Stimulated activated naive CD4-positive, alpha-beta T cell treated with Interleukin-2 at 50 U/mL for 16 hours (primary cell): ENCODE results near the gene AMIGO3.
A peak's percentile ranks its signal among the peaks of the same experiment; 100 is the strongest.
"Not testable (repeated sequence)": the region's sequence is repeated elsewhere in the genome, so short reads cannot be mapped to it uniquely, and the experiment has no call there.

ENCODE experiments used
- DNase-seq: peaks from one replicate; lab custom pipeline; 2025; lab: John Stamatoyannopoulos, UW

AMIGO3 gene

GRCh38 chr3:49709852-49710251 lies 9.6 kb downstream of the AMIGO3 start:
- no peak for DNase-seq

- no peak for DNase-seq
Measured at GRCh38 chr3:49707113-49707480, 12.4 kb downstream of the AMIGO3 start.

DNA sequence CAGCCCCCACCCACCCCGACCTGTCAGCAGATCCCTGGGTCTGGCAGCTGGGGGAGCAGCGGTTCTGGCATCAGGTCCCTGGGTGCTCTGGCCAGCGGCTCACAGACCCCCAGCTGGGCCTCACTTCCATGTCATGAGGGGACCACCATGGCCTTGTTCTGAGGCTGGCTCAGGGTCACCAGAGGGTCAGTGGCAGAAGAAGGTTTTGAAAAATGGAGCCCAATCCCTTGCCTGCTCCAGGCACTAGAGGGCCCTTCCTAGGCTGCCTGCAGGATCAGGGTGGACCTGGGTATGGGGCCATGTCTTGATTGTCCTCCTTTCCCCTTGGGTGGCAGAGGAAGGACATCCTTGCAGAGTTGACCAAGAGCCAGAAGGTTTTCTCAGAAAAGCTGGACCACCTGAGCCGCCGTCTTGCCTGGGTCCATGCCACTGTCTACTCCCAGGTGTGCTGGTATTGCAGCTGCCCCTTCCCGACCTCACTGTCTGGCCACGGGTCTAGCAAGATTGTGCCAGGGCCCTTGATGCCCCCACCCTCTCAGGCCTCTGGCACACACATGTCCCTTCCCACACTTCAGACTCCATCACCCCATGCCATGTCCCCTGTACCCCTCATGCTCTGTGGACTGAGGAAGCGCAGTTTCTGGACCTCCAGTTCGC lies 12.9 kb downstream of the AMIGO3 start:
- DNase-seq: no peak

DNA sequence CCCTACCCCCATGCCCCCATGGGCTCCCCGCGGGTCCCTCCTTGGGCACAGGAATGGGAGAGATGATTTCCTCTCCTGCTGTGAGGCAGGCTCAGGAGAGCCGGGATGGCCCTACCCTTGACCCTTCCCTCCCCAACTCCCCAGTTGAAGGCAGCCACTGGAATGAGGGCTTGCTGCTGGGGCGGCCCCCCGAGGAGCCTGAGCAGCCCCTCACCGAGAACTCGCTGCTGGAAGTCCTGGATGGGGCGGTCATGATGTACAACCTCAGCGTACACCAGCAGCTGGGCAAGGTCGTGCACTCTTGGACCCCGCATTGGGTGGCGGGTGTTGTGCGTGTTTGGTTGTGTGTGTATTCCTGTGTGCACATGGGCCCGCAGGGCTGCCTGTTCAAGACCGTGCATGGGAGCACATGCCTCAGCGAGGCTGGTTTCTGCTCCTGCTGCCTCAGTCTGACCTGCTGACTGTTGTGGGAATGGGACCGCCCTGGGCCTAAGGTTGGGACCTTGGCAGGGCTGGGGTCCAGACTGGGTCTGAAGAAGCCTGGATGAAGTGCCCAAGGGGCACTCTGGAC lies 14.0 kb downstream of the AMIGO3 start:
- DNase-seq: no peak

DNA sequence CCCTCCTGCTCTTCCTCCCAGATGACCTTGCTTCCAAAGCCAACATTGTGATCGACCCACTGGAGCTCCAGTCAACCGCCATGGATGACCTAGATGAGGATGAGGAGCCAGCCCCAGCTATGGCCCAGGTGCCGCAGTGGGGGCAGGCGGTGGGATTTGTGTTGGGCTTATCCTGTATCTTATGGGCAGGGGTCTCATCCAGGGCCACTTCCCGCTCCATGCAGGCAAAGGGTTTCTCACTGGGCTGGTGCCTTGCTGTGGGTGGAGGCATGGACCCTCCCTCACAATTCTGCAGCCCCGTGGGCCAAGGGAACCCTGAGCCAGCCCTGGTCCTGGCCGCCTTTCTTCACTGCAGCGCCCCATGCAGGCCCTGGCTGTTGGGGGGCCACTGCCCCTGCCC lies 14.9 kb downstream of the AMIGO3 start:
- DNase-seq: no peak

- DNase-seq: no peak
Measured at GRCh38 chr3:49703956-49704355, 15.5 kb downstream of the AMIGO3 start.

- peak; percentile 52 for DNase-seq
Measured at GRCh38 chr3:49703443-49703927, 16.0 kb downstream of the AMIGO3 start.

- no peak for DNase-seq
Measured at GRCh38 chr3:49702672-49703071, 16.8 kb downstream of the AMIGO3 start.

DNA sequence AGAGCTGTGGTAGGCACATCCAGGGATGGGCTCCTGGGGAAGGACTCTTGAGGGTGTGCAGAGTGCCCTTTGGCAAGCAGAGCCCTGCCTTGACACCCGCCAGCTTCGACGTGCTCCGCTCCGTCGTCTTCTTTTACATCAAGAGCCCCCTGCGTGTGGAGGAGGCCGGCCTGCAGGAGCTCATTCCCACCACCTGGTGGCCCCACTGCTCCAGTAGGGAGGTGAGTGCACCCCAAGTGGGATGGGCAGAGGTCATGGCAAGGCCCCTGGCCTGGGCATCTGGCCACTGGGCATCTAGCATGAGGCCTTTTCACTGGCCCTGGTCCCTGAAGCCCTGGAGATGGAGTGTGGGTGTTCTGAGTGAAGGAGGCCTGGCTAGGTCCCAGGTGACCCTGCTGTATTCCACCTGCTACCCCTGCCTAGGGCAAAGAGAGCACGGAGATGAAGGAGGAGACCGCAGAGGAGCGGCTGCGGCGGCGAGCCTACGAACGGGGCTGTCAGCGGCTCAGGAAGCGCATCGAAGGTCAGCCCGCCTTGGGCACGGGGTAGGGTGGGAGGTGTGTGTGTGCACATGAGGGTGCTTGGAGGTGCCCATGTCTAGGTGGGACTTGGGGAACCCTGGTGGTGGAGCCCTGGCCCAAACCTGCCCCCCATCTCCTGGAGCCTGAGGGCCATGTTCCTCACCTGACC lies 18.0 kb downstream of the AMIGO3 start:
- no peak for DNase-seq

DNA sequence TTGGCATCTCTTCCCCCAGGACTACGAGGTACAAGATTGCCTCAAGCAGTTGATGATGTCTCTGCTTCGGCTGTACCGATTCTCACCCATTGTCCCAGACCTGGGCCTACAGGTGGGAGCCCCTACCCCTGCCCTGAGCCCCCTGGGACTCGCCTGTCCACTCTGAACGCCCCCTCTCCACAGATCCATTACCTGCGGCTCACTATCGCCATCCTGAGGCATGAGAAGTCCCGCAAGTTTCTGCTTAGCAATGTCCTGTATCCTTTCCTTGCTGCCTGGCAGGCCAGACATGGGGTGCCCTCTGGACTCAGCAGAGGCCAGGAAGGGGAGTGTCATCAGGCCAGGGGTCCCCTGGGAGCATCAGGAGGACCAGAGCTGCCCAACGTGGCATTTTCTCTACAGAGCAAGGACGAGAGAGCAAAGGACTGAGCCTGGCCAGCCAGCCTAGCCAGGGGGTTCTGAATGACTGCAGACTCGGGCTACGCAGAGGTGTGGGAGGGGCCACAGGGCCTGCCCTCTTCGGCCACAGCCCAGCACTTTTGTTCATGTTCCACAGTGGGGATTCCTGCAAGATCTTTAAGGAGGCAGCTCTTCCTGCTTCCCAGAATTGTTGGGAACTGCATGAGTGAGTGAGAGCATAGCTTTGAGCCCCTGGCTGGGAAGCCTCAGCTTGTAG lies 18.9 kb downstream of the AMIGO3 start:
- DNase-seq: no peak

- no peak for DNase-seq
Measured at GRCh38 chr3:49700014-49700413, 19.5 kb downstream of the AMIGO3 start.

- DNase-seq: no peak
Measured at GRCh38 chr3:49699281-49699979, 20.1 kb downstream of the AMIGO3 start.

GRCh38 chr3:49695350-49696015 lies 24.0 kb downstream of the AMIGO3 start:
- not testable (repeated sequence) for DNase-seq

GRCh38 chr3:49694409-49695070 lies 24.9 kb downstream of the AMIGO3 start:
- DNase-seq: not testable (repeated sequence)

DNA sequence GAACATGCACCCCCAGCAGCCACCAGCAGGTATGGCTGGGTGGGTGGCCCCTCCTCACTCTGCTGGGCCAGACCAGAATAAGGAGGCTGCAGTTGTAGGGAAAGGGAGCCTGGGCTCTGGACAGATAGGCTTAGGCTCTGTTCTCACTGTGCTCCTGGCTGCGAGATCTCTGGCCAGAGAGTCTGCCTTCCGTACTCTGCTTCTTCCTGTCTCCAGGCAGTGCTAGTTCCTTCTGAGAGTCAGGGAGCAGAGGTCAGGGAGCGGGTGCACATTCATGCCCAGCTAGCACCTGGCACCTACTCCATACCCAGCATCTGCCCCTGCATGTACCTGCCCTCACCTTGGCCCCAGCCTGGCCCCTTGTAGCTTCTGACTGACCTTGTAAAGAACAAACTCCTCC lies 28.0 kb downstream of the AMIGO3 start:
- DNase-seq: not testable (repeated sequence)

- not testable (repeated sequence) for DNase-seq
Measured at GRCh38 chr3:49690856-49691255, 28.6 kb downstream of the AMIGO3 start.

DNA sequence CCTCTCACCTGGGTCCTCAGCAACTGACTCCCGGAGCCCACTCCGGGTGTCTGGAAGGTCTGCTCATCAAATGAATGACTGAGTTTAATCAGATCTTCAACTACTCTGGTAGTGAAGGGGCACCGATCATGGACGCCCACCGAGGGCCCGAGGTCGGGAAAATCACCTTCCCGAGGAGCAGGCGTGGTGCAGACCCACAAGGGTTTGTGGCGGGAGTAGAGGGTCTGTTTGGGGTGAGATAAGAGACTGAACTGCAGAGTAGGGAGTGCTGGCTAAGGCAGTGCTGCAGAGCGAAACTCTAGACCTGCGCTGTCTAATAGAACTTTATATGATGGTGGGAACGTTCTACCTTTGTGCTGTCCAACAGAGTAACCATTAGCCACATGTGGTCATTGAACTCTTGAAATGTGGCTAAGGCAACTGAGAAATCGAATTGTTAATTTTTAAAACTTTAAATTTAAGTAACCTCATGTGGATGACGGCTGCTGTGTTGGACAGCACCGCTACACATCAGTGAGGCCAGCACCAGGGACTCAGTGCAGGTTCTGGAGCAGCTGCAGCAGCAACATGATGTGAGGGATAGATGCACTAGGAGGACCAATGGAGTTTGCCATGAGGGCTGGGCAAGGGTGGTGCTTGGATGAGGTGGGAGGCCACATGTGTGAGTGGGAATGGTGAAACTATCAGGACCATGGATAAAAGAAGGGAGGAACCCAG lies 29.4 kb downstream of the AMIGO3 start:
- not testable (repeated sequence) for DNase-seq

- no peak for DNase-seq
Measured at GRCh38 chr3:49689046-49689907, 30.2 kb downstream of the AMIGO3 start, which contains the start of the genes MST1 and RNF123. MST1 (minus strand) TSS chr3:49689474; CDS start chr3:49688691, 783 bp downstream. RNF123 (plus strand) TSS chr3:49689557; CDS start chr3:49691166, 1,609 bp downstream.
